ENCODE data around the gene IL25. TPM values are rescaled to one million over a fixed set of nuclear protein-coding genes. Genes with fewer than 3 reads are reported as not detected.

Gene IL25
- total RNA-seq, 5 donors from 2014 or later (not counting 1 experiment from before 2014, with no cell fraction given), result not detected

DNA sequence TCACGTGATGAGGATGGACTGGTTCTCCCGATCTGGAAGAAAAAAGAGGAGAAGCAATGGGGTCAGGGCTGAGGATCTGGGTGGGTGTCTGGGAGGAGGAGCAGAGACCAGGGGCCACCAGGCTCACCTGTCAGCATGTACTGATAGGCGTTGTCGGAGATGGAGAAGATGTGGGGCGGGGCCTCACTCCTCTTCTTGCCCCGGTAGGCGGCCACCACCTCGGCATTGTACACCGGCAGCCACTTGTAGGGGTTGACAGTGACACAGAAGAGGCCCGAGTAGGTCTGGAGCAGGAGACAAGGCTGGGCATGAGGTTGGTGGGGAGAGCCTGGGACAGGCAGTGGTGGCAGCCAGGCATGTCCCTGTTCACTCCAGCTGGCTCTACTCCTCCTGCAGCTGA, 32.5 kb downstream of the IL25 start:
- no peak for ATAC-seq (replicated peaks in 1 of 4)
- peaks cover 21 to 38% of the 10 kb centered on the region in 2 donors for H3K27me3 Mint-ChIP-seq

DNA sequence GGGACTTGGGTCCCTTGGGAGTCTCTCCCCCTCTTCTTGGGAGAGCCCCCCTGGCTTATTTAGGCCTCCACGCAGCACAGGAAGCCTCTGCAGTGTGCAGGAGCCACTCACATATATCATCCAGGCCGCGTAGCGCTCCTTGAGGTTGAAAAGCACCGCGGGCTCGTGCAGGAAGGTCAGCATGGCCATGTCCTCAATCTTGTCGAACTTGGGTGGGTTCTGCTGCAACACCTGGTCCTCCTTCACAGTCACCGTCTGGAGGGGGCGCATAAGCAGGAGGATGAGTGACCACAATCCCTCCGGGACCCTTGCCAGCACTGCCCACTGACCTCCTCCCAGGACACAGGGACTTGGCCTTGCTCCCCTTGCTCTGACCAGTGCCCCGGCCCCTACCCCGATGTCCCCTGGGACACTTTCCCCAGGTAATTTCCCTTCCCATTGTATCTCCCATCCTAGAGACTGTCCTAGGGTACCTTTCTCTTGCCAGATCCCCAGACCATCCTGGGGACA, 33.0 kb downstream of the IL25 start:
- H3K36me3 Mint-ChIP-seq, result no peaks in the 10 kb centered on the region
- no peak overlapping the region for H3K27ac Mint-ChIP-seq
- no peaks in the 10 kb centered on the region for H3K4me1 Mint-ChIP-seq
- ATAC-seq (replicated peaks in 1 of 4) (no peak), DNase-seq (no peak)
- Histone ChIP-seq H3K27me3 (replicated peaks in 1 of 2; ENCODE audit: control insufficient read depth in 2 of 2, extremely low read depth in 1 of 2, insufficient read depth in 2 of 2, low read length in 1 of 2) (peaks cover 0 to 49% of the 10 kb centered on the region in 2 experiments), H3K4me1 (ENCODE audit: control insufficient read depth in 1 of 2, extremely low read depth in 1 of 2, insufficient read depth in 2 of 2, low read length in 2 of 2) (no peaks in the 10 kb centered on the region), H3K27ac (ENCODE audit: low read length) (no peak overlapping the region), H3K36me3 (ENCODE audit: control insufficient read depth in 2 of 2, extremely low read depth in 1 of 2, insufficient read depth in 1 of 2, low read length in 1 of 2) (no peaks in the 10 kb centered on the region), H3K9me3 (no peaks in the 10 kb centered on the region), H3K4me3 (ENCODE audit: control insufficient read depth in 1 of 2, extremely low read depth in 1 of 2, low read length in 1 of 2) (no peak overlapping the region)
- ChIA-PET CTCF (no interaction called here), POLR2A (no interaction called here)
- H3K9me3 Mint-ChIP-seq, result no peaks in the 10 kb centered on the region
- no peak overlapping the region for H3K4me3 Mint-ChIP-seq
- H3K27me3 Mint-ChIP-seq, result peaks cover 21 to 38% of the 10 kb centered on the region in 2 donors
- 78% methylated on average over 13 of the region's 13 CpGs for WGBS (ENCODE audit: insufficient coverage)

More for the DNA sequence above, 32.5 kb downstream of the IL25 start:
- no peak overlapping the region for H3K27ac Mint-ChIP-seq
- Histone ChIP-seq H3K4me3 (ENCODE audit: control insufficient read depth in 1 of 2, extremely low read depth in 1 of 2, low read length in 1 of 2) (no peak overlapping the region), H3K36me3 (ENCODE audit: control insufficient read depth in 2 of 2, extremely low read depth in 1 of 2, insufficient read depth in 1 of 2, low read length in 1 of 2) (no peaks in the 10 kb centered on the region), H3K4me1 (ENCODE audit: control insufficient read depth in 1 of 2, extremely low read depth in 1 of 2, insufficient read depth in 2 of 2, low read length in 2 of 2) (no peaks in the 10 kb centered on the region), H3K27ac (ENCODE audit: low read length) (no peak overlapping the region), H3K9me3 (no peaks in the 10 kb centered on the region), H3K27me3 (replicated peaks in 1 of 2; ENCODE audit: control insufficient read depth in 2 of 2, extremely low read depth in 1 of 2, insufficient read depth in 2 of 2, low read length in 1 of 2) (peaks cover 0 to 44% of the 10 kb centered on the region in 2 experiments)
- WGBS (ENCODE audit: insufficient coverage), result 77% methylated on average over 8 of the region's 10 CpGs
- no peaks in the 10 kb centered on the region for H3K9me3 Mint-ChIP-seq
- no peaks in the 10 kb centered on the region for H3K36me3 Mint-ChIP-seq
- ChIA-PET CTCF (no interaction called here), POLR2A (no interaction called here)
- DNase-seq, result no peak
- no peak overlapping the region for H3K4me3 Mint-ChIP-seq
- H3K4me1 Mint-ChIP-seq, result no peaks in the 10 kb centered on the region

DNA sequence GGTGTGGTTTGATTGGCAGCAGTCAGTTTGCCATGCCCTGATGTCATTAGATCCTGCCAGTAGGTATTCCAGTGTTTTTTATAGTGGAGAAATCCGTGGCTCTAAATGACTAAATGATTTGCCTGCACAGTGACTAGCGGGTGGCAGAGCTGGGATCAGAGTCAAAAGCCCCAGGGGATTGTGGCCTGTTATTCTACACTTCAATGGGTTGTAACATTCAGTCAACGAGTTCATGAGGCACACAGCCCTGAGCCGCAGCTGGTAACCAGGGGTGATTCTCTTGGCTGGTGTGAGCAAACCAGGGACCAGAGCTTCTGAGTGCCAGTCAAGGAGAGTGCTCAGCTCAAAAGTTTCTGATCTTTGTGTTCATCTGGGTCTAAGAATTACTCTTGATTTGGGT, 33.6 kb downstream of the IL25 start:
- H3K27ac Mint-ChIP-seq, result no peak overlapping the region
- no peaks in the 10 kb centered on the region for H3K4me1 Mint-ChIP-seq
- peaks cover 0 to 51% of the 10 kb centered on the region in 2 experiments for H3K27me3 ChIP-seq (replicated peaks in 1 of 2; ENCODE audit: control insufficient read depth in 2 of 2, extremely low read depth in 1 of 2, insufficient read depth in 2 of 2, low read length in 1 of 2)
- H3K4me3 Mint-ChIP-seq, result no peak overlapping the region
- DNase-seq (no peak), ATAC-seq (replicated peaks in 1 of 4) (no peak)
- H3K4me3 ChIP-seq (ENCODE audit: control insufficient read depth in 1 of 2, extremely low read depth in 1 of 2, low read length in 1 of 2), result no peak overlapping the region
- H3K27me3 Mint-ChIP-seq, result peaks cover 21 to 38% of the 10 kb centered on the region in 2 donors
- ChIA-PET POLR2A (no interaction called here), CTCF (no interaction called here)
- no peaks in the 10 kb centered on the region for H3K9me3 Mint-ChIP-seq
- no peaks in the 10 kb centered on the region for H3K4me1 ChIP-seq (ENCODE audit: control insufficient read depth in 1 of 2, extremely low read depth in 1 of 2, insufficient read depth in 2 of 2, low read length in 2 of 2)
- H3K9me3 ChIP-seq, result no peaks in the 10 kb centered on the region
- H3K36me3 ChIP-seq (ENCODE audit: control insufficient read depth in 2 of 2, extremely low read depth in 1 of 2, insufficient read depth in 1 of 2, low read length in 1 of 2), result no peaks in the 10 kb centered on the region
- H3K27ac ChIP-seq (ENCODE audit: low read length), result no peak overlapping the region
- 65% methylated on average over 4 of the region's 4 CpGs for WGBS (ENCODE audit: insufficient coverage)
- no peaks in the 10 kb centered on the region for H3K36me3 Mint-ChIP-seq

DNA sequence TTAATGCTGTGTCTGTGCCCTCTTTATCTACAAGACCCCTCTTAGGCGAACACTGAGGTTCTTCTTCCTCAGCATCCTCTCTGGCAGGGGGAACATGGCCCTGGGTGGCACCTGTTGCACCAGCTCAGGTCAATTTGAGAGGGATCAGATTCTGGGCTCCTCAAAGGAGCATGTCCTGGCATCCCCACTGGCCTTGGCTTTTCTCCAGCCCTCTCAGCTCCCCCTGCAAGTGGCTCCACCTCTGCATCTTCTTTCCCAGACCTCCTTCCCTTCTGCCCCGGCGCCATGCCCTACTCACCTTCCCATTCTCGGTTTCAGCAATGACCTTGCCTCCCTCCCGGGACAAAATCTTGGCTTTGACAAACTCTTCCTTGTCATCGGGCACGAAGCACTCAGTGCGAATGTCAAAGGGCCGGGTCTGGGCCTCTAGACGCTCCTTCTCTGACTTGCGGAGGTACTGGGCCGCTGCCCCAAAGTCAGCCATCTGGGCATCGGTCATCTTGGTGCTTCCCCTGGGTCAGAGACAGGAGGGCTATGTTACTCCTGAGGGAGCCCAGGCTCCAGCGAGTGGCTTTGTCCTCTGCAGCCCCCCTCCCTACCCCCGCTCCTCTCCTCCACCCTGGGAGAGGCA, 34.2 kb downstream of the IL25 start:
- H3K4me3 ChIP-seq (ENCODE audit: control insufficient read depth in 1 of 2, extremely low read depth in 1 of 2, low read length in 1 of 2), result no peak overlapping the region
- peaks cover 22 to 39% of the 10 kb centered on the region in 2 donors for H3K27me3 Mint-ChIP-seq
- ChIA-PET CTCF (no interaction called here), POLR2A (no interaction called here)
- no peaks in the 10 kb centered on the region for H3K9me3 Mint-ChIP-seq
- H3K27me3 ChIP-seq (replicated peaks in 1 of 2; ENCODE audit: control insufficient read depth in 2 of 2, extremely low read depth in 1 of 2, insufficient read depth in 2 of 2, low read length in 1 of 2), result peaks cover 0 to 51% of the 10 kb centered on the region in 2 experiments
- DNase-seq (no peak), ATAC-seq (replicated peaks in 1 of 4) (no peak)
- H3K36me3 Mint-ChIP-seq, result no peaks in the 10 kb centered on the region
- H3K27ac Mint-ChIP-seq, result no peak overlapping the region
- H3K36me3 ChIP-seq (ENCODE audit: control insufficient read depth in 2 of 2, extremely low read depth in 1 of 2, insufficient read depth in 1 of 2, low read length in 1 of 2), result no peaks in the 10 kb centered on the region
- H3K4me1 Mint-ChIP-seq, result no peaks in the 10 kb centered on the region
- H3K27ac ChIP-seq (ENCODE audit: low read length), result no peak overlapping the region
- H3K9me3 ChIP-seq, result no peaks in the 10 kb centered on the region
- H3K4me3 Mint-ChIP-seq, result no peak overlapping the region
- 85% methylated on average over 14 of the region's 15 CpGs for WGBS (ENCODE audit: insufficient coverage)
- no peaks in the 10 kb centered on the region for H3K4me1 ChIP-seq (ENCODE audit: control insufficient read depth in 1 of 2, extremely low read depth in 1 of 2, insufficient read depth in 2 of 2, low read length in 2 of 2)

DNA sequence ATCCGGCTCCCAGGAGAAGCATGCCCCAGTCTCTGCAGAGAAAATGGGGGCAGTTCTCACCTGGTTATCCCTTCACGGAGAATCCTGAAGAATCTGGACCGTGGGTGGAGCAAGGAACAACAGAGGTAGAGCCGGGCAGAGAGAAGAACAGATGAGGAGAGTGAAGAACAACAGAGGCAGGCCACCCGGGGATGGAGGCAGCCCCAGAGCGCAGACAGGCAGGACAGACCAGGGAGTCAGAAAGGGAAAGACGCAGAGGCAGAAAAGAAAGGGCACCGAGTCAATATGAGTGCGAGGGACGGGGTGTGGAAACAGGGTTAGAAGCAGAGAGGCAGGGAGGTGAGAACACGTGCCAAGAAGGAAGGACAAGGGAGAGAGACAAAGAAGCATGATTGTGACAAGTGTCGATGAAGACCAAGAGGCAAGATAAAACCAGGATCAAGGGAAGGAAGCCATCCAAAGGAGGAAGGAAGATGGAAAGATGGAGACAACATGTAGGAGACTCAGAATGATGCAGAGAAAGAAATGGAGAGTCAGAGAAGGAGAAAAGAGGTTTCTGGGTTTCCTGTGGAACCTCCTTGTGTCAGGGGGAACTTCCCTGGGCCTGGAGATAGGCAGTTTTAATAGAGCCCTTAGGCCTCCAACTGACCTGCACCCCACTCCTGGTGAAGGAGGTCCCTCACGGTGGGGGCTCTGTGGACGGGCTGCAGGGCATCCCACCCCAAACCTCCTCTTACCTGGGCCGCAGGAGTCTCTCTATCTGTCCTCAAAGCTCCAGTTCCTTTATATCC, 35.1 kb downstream of the IL25 start, which contains the start of gene MYH6:
TSS of gene MYH6 (minus strand) at position 758 of the 791 bp plus-strand sequence. CDS start 1,050 bp downstream, outside the sequence.
- H3K4me1 ChIP-seq (ENCODE audit: control insufficient read depth in 1 of 2, extremely low read depth in 1 of 2, insufficient read depth in 2 of 2, low read length in 2 of 2), result no peaks in the 10 kb centered on the region
- no peak for ATAC-seq (replicated peaks in 1 of 4)
- ChIA-PET CTCF (no interaction called here), POLR2A (interaction anchor here in 1 of 2 donors (0.6 kb wide), 1 partner anchor 468 kb away, joined by 11 read pairs; no protein-coding TSS in a partner anchor)
- no peaks in the 10 kb centered on the region for H3K36me3 Mint-ChIP-seq
- H3K4me1 Mint-ChIP-seq, result no peaks in the 10 kb centered on the region
- peaks cover 24 to 40% of the 10 kb centered on the region in 2 donors for H3K27me3 Mint-ChIP-seq
- H3K9me3 Mint-ChIP-seq, result no peaks in the 10 kb centered on the region
- no peak for DNase-seq
- no peak within 1 kb of the TSS for H3K27ac Mint-ChIP-seq
- no peak within 1 kb of the TSS for H3K27ac ChIP-seq (ENCODE audit: low read length)
- H3K4me3 ChIP-seq (ENCODE audit: control insufficient read depth in 1 of 2, extremely low read depth in 1 of 2, low read length in 1 of 2), result no peak within 1 kb of the TSS
- H3K27me3 ChIP-seq (replicated peaks in 1 of 2; ENCODE audit: control insufficient read depth in 2 of 2, extremely low read depth in 1 of 2, insufficient read depth in 2 of 2, low read length in 1 of 2), result peaks cover 0 to 53% of the 10 kb centered on the region in 2 experiments
- H3K9me3 ChIP-seq, result no peaks in the 10 kb centered on the region
- H3K4me3 Mint-ChIP-seq, result no peak within 1 kb of the TSS
- no peaks in the 10 kb centered on the region for H3K36me3 ChIP-seq (ENCODE audit: control insufficient read depth in 2 of 2, extremely low read depth in 1 of 2, insufficient read depth in 1 of 2, low read length in 1 of 2)
- 75% methylated on average over 12 of the region's 15 CpGs for WGBS (ENCODE audit: insufficient coverage)

DNA sequence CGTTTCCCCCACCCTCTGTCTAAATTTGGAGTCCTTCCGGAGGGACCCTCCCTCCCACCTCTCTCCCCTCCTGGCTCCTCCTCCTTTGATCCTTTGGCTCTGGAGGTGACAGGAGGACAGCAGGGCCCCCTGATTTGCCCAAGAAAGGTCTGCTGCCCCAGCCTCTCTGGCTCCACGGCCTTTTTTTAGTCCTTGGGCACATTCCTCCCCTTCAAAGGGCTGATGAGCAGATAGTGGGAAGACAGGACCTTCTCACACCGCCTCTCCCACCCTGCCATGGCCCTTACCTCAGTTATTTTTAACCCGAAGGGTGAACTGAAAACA, 35.7 kb downstream of the IL25 start:
- H3K4me3 ChIP-seq (ENCODE audit: control insufficient read depth in 1 of 2, extremely low read depth in 1 of 2, low read length in 1 of 2), result no peak overlapping the region
- H3K27me3 ChIP-seq (replicated peaks in 1 of 2; ENCODE audit: control insufficient read depth in 2 of 2, extremely low read depth in 1 of 2, insufficient read depth in 2 of 2, low read length in 1 of 2), result peaks cover 0 to 53% of the 10 kb centered on the region in 2 experiments
- H3K4me1 ChIP-seq (ENCODE audit: control insufficient read depth in 1 of 2, extremely low read depth in 1 of 2, insufficient read depth in 2 of 2, low read length in 2 of 2), result no peaks in the 10 kb centered on the region
- Mint-ChIP-seq H3K4me1 (no peaks in the 10 kb centered on the region), H3K9me3 (no peaks in the 10 kb centered on the region), H3K36me3 (no peaks in the 10 kb centered on the region), H3K27me3 (peaks cover 18 to 35% of the 10 kb centered on the region in 2 donors), H3K27ac (no peak overlapping the region), H3K4me3 (no peak overlapping the region)
- ChIA-PET CTCF (no interaction called here), POLR2A (interaction anchor here in 1 of 2 donors (0.6 kb wide), 1 partner anchor 469 kb away, joined by 11 read pairs; no protein-coding TSS in a partner anchor)
- no peaks in the 10 kb centered on the region for H3K36me3 ChIP-seq (ENCODE audit: control insufficient read depth in 2 of 2, extremely low read depth in 1 of 2, insufficient read depth in 1 of 2, low read length in 1 of 2)
- WGBS (ENCODE audit: insufficient coverage), result 75% methylated on average over 5 of the region's 5 CpGs
- DNase-seq, result no peak
- H3K9me3 ChIP-seq, result no peaks in the 10 kb centered on the region
- no peak overlapping the region for H3K27ac ChIP-seq (ENCODE audit: low read length)
- ATAC-seq (replicated peaks in 1 of 4), result no peak
